Spleen (tissue), 11 donors: ENCODE results near the gene SLAMF1. TPM values are rescaled to one million over a fixed set of nuclear protein-coding genes. Genes with fewer than 3 reads are reported as not detected.
"Not testable (repeated sequence)": the region's sequence is repeated elsewhere in the genome, so short reads cannot be mapped to it uniquely, and the experiment has no call there.

ENCODE experiments used
- DNase-seq: peaks from one replicate; pipeline ENCODE4 v3.0.0-alpha.2; 2020
- H3K27ac ChIP-seq, 8 donors: fragments of 200-600 bp; sonication (generic) in 7 of 8; 1 replicate in 4 of 8; 2 replicates in 4 of 8; pipeline versions ENCODE4 v1.5.0 to v1.8.0; 2016 to 2021; ENCODE audit warnings: inconsistent platforms in 4 of 8, mild to moderate bottlenecking in 4 of 8, moderate library complexity in 1 of 8
- H3K27me3 ChIP-seq, 7 donors: fragments of 200-600 bp; sonication (generic) in 6 of 7; replicated peaks in 1 of 7; 1 replicate in 4 of 7; 2 replicates in 3 of 7; pipeline versions ENCODE4 v1.5.0 to v1.8.0; 2016 to 2021; ENCODE audit warnings: inconsistent platforms in 3 of 7, mild to moderate bottlenecking in 1 of 7
- H3K36me3 ChIP-seq, 6 donors: fragments of 200-600 bp; sonication (generic) in 5 of 6; 1 replicate in 4 of 6; 2 replicates in 2 of 6; pipeline versions ENCODE4 v1.5.0 to v1.8.0; 2016 to 2021; ENCODE audit warnings: inconsistent platforms in 2 of 6
- H3K4me1 ChIP-seq, 6 donors: fragments of 200-600 bp; sonication (generic) in 5 of 6; 1 replicate in 3 of 6; 2 replicates in 3 of 6; pipeline versions ENCODE4 v1.5.0 to v1.8.0; 2016 to 2021; ENCODE audit warnings: inconsistent platforms in 3 of 6
- H3K4me3 ChIP-seq, 8 donors: fragments of 200-600 bp; sonication (generic) in 7 of 8; 1 replicate in 4 of 8; 2 replicates in 4 of 8; pipeline versions ENCODE4 v1.5.0 to v1.8.0; 2016 to 2021; ENCODE audit warnings: inconsistent platforms in 4 of 8, mild to moderate bottlenecking in 4 of 8, moderate library complexity in 2 of 8
- H3K9me3 ChIP-seq, 8 donors: fragments of 200-600 bp; sonication (generic) in 7 of 8; 1 replicate in 4 of 8; 2 replicates in 4 of 8; pipeline versions ENCODE4 v1.5.0 to v1.8.0; 2016 to 2021; ENCODE audit warnings: inconsistent platforms in 4 of 8
- POLR2A ChIP-seq, 3 donors: fragments of 450-650 bp; IDR thresholded peaks; one replicate each; pipeline ENCODE4 v1.5.1; 2017; ENCODE audit warnings: antibody characterized with exemption in 3 of 3, mild to moderate bottlenecking in 1 of 3
- POLR2AphosphoS5 ChIP-seq, 3 donors: sonication (generic); formaldehyde crosslinking; IDR thresholded peaks; one replicate each; pipeline ENCODE4 v1.5.1; 2017; ENCODE audit warnings: antibody characterized with exemption in 3 of 3
- WGBS, 5 donors: extraction: QIAGEN DNeasy Blood & Tissue Kit in 3 of 5; methylation state at CpG; one replicate each; pipeline versions ENCODE4 v1.1.5 to v1.1.7; 2013 to 2018; 5-methylcytosine and 5-hydroxymethylcytosine counted together
- intact Hi-C: fragments of 100-400 bp; cut with DNase I; formaldehyde crosslinking; loops from one replicate; pipeline ENCODE4 v1.15.0; 2023; ENCODE audit warnings: low total_unique reads
- polyA plus RNA-seq, 3 donors: library from polyadenylated mRNA; stranded (reverse); fragments of 200-250 nt; gene quantifications; one replicate each; pipeline ENCODE4 v1.2.1, GENCODE V29; 2013
- total RNA-seq, 7 donors: library from RNA; depleted of rRNA in 3 of 7; stranded (reverse); fragments of >200 nt in 3 of 7; fragmentation: NEBNext Ultra II Directional in 4 of 7; extraction: Animal tissue kit (Norgen Biotek cat#: 25700) in 4 of 7; gene quantifications; one replicate each; pipeline versions ENCODE4 v1.1.0 to v1.2.1, GENCODE V29; 2016 to 2021
- TF ChIP-seq, protein P1 (sequence below), 11 experiments: fragments of 200-600 bp in 7 of 11; fragments of 450-650 bp in 4 of 11; sonication (generic) in 4 of 11; IDR thresholded peaks in 8 of 11; conservative IDR thresholded peaks in 3 of 11; 1 replicate in 7 of 11; 2 replicates in 4 of 11; pipeline versions ENCODE4 v1.4.0 to v1.8.0; 2016 to 2021; ENCODE audit warnings: antibody characterized with exemption in 11 of 11, inconsistent platforms in 4 of 11, mild to moderate bottlenecking in 1 of 11
- donor health status: healthy with polysubstance abuse.
- donor health status: DM: no; HTN: no; CAD: no; lungs with moderate emphysema.
- donor health status: DM: no; HTN: no; CAD: no.
- donor health status: Bipolar disorder and iron deficiency.
- donor health status: healthy.
- donor health status: DM: no; HTN: no; CAD: no.
- donor health status: DM: yes; HTN: yes; CAD: no.

SLAMF1 gene
- total and polyA plus RNA-seq, 10 donors: 2.8 to 18.3 (median 10.3) TPM

DNA sequence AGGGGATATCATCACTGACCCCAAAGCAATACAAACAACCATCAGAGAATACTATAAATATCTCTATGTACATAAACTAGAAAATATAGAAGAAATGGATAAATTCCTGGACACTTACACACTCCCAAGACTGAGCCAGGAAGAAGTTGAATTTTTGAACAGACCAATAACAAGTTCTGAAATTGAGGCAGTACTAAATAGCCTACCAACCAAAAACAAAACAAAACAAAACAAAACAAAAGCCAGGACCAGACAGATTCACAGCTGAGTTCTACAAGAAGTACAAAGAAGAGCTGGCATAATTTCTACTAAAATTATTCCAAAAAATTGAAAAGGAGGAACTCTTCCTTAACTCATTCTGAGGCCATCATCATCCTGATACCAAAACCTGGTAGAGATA lies 86.0 kb downstream of the SLAMF1 start:
- TF ChIP-seq, protein P1, sequence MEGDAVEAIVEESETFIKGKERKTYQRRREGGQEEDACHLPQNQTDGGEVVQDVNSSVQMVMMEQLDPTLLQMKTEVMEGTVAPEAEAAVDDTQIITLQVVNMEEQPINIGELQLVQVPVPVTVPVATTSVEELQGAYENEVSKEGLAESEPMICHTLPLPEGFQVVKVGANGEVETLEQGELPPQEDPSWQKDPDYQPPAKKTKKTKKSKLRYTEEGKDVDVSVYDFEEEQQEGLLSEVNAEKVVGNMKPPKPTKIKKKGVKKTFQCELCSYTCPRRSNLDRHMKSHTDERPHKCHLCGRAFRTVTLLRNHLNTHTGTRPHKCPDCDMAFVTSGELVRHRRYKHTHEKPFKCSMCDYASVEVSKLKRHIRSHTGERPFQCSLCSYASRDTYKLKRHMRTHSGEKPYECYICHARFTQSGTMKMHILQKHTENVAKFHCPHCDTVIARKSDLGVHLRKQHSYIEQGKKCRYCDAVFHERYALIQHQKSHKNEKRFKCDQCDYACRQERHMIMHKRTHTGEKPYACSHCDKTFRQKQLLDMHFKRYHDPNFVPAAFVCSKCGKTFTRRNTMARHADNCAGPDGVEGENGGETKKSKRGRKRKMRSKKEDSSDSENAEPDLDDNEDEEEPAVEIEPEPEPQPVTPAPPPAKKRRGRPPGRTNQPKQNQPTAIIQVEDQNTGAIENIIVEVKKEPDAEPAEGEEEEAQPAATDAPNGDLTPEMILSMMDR (IDR thresholded peaks at IDR 0.05 in 8 of 11, conservative IDR thresholded peaks at IDR 0.05 in 3 of 11): no peak
- no peak for TF ChIP-seq POLR2AphosphoS5 (IDR thresholded peaks at IDR 0.05)
- peaks cover 8 to 69% (median 45%) of the 10 kb centered on the region in 6 donors for H3K4me1 ChIP-seq
- no peak for DNase-seq
- peak overlapping the region in 6 of 8 donors; percentile 42 to 77 (median 54) for H3K27ac ChIP-seq
- H3K27me3 ChIP-seq: no peaks in the 10 kb centered on the region
- H3K9me3 ChIP-seq: peaks cover 0 to 17% (median 10%) of the 10 kb centered on the region in 8 donors
- peaks cover 0 to 32% (median 0%) of the 10 kb centered on the region in 6 donors for H3K36me3 ChIP-seq
- H3K4me3 ChIP-seq: no peak overlapping the region
- intact Hi-C loops: no loop called here

DNA sequence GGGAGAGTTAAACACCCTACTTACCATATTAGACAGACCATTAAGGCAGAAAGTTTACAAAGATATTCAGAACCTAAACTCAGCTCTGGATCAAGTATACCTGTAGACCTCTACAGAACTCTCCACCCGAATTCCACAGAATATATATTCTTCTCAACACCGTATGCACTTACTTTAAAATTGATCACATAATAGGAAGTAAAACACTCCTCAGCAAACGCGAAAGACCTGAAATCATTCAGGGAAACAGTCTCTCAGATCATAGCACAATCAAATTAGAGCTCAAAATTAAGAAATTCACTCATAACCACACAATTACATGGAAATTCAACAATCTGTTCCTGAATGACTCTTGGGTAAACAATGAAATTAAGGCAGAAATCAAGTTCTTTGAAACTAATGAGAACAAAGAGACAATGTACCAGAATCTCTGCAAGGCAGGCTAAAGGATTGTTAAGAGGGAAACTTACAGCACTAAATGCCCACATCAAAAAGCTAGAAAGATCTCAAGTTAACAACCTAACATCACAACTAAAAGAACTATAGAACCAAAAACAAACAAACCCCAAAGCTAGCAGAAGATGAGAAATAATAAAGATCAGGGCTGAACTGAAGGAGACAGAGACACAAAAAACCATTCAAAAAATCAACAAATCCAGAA lies 86.7 kb downstream of the SLAMF1 start:
- peaks cover 0 to 30% (median 0%) of the 10 kb centered on the region in 6 donors for H3K36me3 ChIP-seq
- H3K9me3 ChIP-seq: peaks cover 0 to 17% (median 10%) of the 10 kb centered on the region in 8 donors
- peaks cover 1 to 62% (median 39%) of the 10 kb centered on the region in 6 donors for H3K4me1 ChIP-seq
- H3K4me3 ChIP-seq: peak overlapping the region in 2 of 8 donors; percentile 8 to 45
- H3K27me3 ChIP-seq: no peaks in the 10 kb centered on the region
- 63 to 76% (median 68%) methylated on average over 4 of the region's 4 CpGs for WGBS, 5 donors
- H3K27ac ChIP-seq: peak overlapping the region in 7 of 8 donors; percentile 23 to 77 (median 53)
- intact Hi-C loops: no loop called here
- TF ChIP-seq, protein P1 (IDR thresholded peaks at IDR 0.05 in 8 of 11, conservative IDR thresholded peaks at IDR 0.05 in 3 of 11): no peak
- TF ChIP-seq POLR2A (IDR thresholded peaks at IDR 0.05) (no peak), POLR2AphosphoS5 (IDR thresholded peaks at IDR 0.05) (no peak)
- DNase-seq: no peak

DNA sequence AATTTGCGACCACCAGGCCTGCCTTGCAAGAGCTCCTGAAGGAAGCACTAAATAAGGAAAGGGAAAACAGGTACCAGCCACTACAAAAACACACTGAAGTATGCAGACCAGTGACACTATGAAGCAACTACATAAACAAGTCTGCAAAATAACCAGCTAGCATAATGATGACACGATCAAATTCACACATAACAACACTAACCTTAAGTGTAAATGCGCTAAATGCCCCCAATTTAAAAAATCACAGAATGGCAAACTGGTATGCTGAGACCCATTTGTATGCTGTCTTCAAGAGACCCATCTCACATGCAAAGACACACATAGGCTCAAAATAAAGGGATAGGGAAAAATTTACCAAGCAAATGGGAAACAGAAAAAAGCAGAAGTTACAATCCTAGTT lies 87.4 kb downstream of the SLAMF1 start:
- 53 to 90% (median 81%) methylated on average over 3 of the region's 3 CpGs for WGBS, 5 donors
- intact Hi-C loops: not testable (repeated sequence)

DNA sequence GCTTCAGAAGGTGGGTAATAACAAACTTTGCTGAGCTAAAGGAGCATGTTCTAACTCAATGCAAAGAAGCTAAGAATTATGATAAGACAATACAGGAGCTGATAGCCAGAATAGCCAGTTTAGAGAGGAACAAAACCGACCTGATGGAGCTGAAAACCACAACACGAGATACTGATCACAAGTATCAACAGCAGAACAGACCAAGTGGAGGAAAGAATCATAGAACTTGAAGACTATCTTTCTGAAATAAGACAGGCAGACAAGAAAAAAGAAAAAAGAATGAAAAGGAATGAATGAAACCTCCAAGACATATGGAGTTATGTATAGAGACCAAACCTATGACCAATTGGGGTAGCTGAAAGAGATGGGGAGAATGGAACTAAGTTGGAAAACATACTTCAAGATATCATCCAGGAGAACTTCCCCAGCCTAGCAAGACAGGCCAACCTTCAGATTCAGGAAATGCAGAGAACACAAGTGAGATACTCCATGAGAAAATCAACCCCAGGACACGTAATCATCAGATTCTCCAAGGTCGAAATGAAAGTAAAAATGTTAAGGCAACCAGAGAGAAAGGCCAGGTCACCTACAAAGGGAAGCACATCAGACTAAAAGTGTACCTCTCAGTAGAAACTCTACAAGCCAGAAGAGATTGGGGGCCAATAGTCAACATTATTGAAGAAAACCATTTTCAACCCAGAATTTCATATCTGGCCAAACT lies 88.0 kb downstream of the SLAMF1 start:
- Histone ChIP-seq H3K36me3 (peaks cover 0 to 28% (median under 1%) of the 10 kb centered on the region in 6 donors), H3K4me1 (peaks cover 0 to 49% (median 32%) of the 10 kb centered on the region in 6 donors), H3K4me3 (peak overlapping the region in 3 of 8 donors; percentile 8 to 45 (median 11)), H3K27ac (peak overlapping the region; percentile 16 to 77 (median 54)), H3K27me3 (no peaks in the 10 kb centered on the region), H3K9me3 (peaks cover 0 to 17% (median 10%) of the 10 kb centered on the region in 8 donors)
- intact Hi-C loops: no loop called here
- TF ChIP-seq, protein P1 (IDR thresholded peaks at IDR 0.05 in 8 of 11, conservative IDR thresholded peaks at IDR 0.05 in 3 of 11): no peak
- no peak for TF ChIP-seq POLR2AphosphoS5 (IDR thresholded peaks at IDR 0.05)
- no peak for TF ChIP-seq POLR2A (IDR thresholded peaks at IDR 0.05)
- 58 to 77% (median 67%) methylated on average over 4 of the region's 4 CpGs for WGBS, 5 donors
- DNase-seq: no peak

More for the DNA sequence above, 87.4 kb downstream of the SLAMF1 start:
- H3K4me1 ChIP-seq: peaks cover 0 to 55% (median 32%) of the 10 kb centered on the region in 6 donors
- H3K27me3 ChIP-seq, DNase-seq: not testable (repeated sequence)
- H3K9me3 ChIP-seq: peaks cover 0 to 17% (median 10%) of the 10 kb centered on the region in 8 donors
- peaks cover 0 to 23% (median 0%) of the 10 kb centered on the region in 6 donors for H3K36me3 ChIP-seq
- H3K4me3 ChIP-seq: peak overlapping the region in 3 of 8 donors; percentile 8 to 45 (median 11)
- peak overlapping the region; percentile 16 to 77 (median 54) for H3K27ac ChIP-seq

Other genes with a start within 250 kb of the SLAMF1 start
- 1 to 10 TPM; 1.7 to 7.7 (median 3.4) TPM for gene VANGL2, start 246.5 kb downstream of the SLAMF1 start, total RNA-seq
- gene VANGL2, start 246.5 kb downstream of the SLAMF1 start, polyA plus RNA-seq: 1 to 10 TPM in 1 of 3 donors, under 1 TPM in 2; 0.65 to 1.3 (median 0.94) TPM
- gene SLAMF6, start 123.8 kb downstream of the SLAMF1 start, total RNA-seq: 10 to 100 TPM; 21.5 to 52.4 (median 36.1) TPM
- gene SLAMF6, start 123.8 kb downstream of the SLAMF1 start, polyA plus RNA-seq: 10 to 100 TPM; 35.2 to 38.5 (median 37.0) TPM
- 10 to 100 TPM; 50.3 to 76.1 (median 62.5) TPM for gene CD84, start 67.5 kb downstream of the SLAMF1 start, total RNA-seq
- gene CD84, start 67.5 kb downstream of the SLAMF1 start, polyA plus RNA-seq: 10 to 100 TPM in 1 of 3 donors, 1 to 10 TPM in 2; 4.7 to 10.9 (median 5.4) TPM
- 100 to 1,000 TPM; 150 to 286 (median 215) TPM for gene CD48, start 64.8 kb upstream of the SLAMF1 start, total RNA-seq
- 100 to 1,000 TPM; 371 to 510 (median 479) TPM for gene CD48, start 64.8 kb upstream of the SLAMF1 start, polyA plus RNA-seq
- gene SLAMF7, start 92.2 kb upstream of the SLAMF1 start, total RNA-seq: 100 to 1,000 TPM in 1 of 7 donors, 10 to 100 TPM in 6; 28.9 to 134 (median 63.5) TPM
- gene SLAMF7, start 92.2 kb upstream of the SLAMF1 start, polyA plus RNA-seq: 10 to 100 TPM; 12.5 to 21.4 (median 13.3) TPM
- gene LY9, start 149.1 kb upstream of the SLAMF1 start, total RNA-seq: 100 to 1,000 TPM in 1 of 7 donors, 10 to 100 TPM in 6; 32.3 to 151 (median 37.2) TPM
- 10 to 100 TPM; 30.7 to 40.1 (median 38.4) TPM for gene LY9, start 149.1 kb upstream of the SLAMF1 start, polyA plus RNA-seq
- 10 to 100 TPM; 13.0 to 25.7 (median 18.2) TPM for gene CD244, start 215.8 kb upstream of the SLAMF1 start, total RNA-seq
- gene CD244, start 215.8 kb upstream of the SLAMF1 start, polyA plus RNA-seq: 1 to 10 TPM; 2.1 to 4.3 (median 4.0) TPM
- gene ITLN1, start 238.1 kb upstream of the SLAMF1 start, total RNA-seq: 1 to 10 TPM in 6 of 7 donors, under 1 TPM in 1; 0.52 to 2.5 (median 1.7) TPM
- gene ITLN1, start 238.1 kb upstream of the SLAMF1 start, polyA plus RNA-seq: 1 to 10 TPM in 2 of 3 donors, under 1 TPM in 1; 0.87 to 3.6 (median 1.6) TPM